Measurements from ENCODE around the gene FAM193B. TPM values are rescaled to one million over a fixed set of nuclear protein-coding genes. Genes with fewer than 3 reads are reported as not detected.
A peak's percentile ranks its signal among the peaks of the same experiment; 100 is the strongest.

The FAM193B gene
- total and polyA plus RNA-seq, 2 donors (not counting 1 experiment from before 2014, with no cell fraction given): 227 to 301 TPM

DNA sequence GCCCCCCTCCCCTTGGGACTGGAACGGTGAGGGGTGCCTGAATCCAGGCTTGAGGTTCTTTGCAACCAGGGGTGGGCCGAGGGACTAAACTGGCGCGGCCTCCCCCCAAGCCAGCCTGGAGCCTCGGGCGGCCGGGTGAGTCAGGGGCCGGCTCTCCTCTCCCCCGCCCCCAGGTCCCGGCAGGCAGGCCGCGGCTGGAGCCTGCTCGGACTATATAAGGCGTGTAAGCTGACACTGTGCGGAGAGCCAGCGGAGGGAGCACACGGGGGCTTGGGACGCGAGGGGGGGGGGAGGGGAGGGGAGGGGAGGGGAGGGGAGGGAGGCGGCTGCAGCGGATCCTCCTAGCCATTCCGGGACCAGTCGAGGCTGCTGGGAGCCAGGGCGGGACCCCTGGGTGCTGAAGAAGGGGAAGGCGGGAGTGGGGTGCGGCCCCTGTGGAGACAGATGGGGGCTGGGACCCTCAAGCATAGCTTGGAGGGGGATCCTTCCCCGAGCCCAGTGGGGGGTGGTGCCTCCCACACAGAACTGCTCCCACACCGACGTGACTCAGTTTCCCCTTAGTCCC is 57.6 kb downstream of the FAM193B start:
- Mint-ChIP-seq H3K4me1 (peaks cover 69% of the 10 kb centered on the region), H3K4me3 (peak overlapping the region; percentile 93), H3K27me3 (peaks cover 3% of the 10 kb centered on the region), H3K27ac (no peak overlapping the region), H3K9me3 (ENCODE audit: insufficient read depth) (no peaks in the 10 kb centered on the region)
- peak overlapping the region; percentile 81 for H3K4me2 ChIP-seq (replicated peaks; ENCODE audit: low read depth, low read length, poor library complexity, severe bottlenecking)
- peak overlapping the region; percentile 74 for H3K9ac ChIP-seq (ENCODE audit: low read length)
- H3K4me1 ChIP-seq (ENCODE audit: control insufficient read depth in 2 of 2, insufficient read depth in 2 of 2, low read length in 2 of 2): peaks cover 52 to 65% of the 10 kb centered on the region in 2 donors
- ATAC-seq (ENCODE audit: low read depth) (no peak), DNase-seq (no peak)
- peaks cover 6% of the 10 kb centered on the region for H3K79me2 ChIP-seq (ENCODE audit: control insufficient read depth, insufficient read depth, low read length)
- intact Hi-C loops (cut with micrococcal nuclease): loop anchor here (1.0 kb wide), 4 partner anchors 13 to 107 kb away; partner anchors contain the start of gene GRK6
- peak overlapping the region; percentile 9 to 68 (median 65) for H3K4me3 ChIP-seq (ENCODE audit: control extremely low read depth in 1 of 5, extremely low read depth in 1 of 5, insufficient read depth in 1 of 5, low read depth in 2 of 5, low read length in 4 of 5)
- H4K20me1 ChIP-seq (ENCODE audit: control insufficient read depth, insufficient read depth, low read length, poor library complexity, severe bottlenecking): peaks cover 23% of the 10 kb centered on the region
- H2AFZ ChIP-seq (ENCODE audit: insufficient read depth, low read depth, low read length, poor library complexity, severe bottlenecking): peak overlapping the region; percentile 62
- no peaks in the 10 kb centered on the region for H3K36me3 ChIP-seq (replicated peaks in 1 of 2; ENCODE audit: control extremely low read depth in 1 of 2, control insufficient read depth in 1 of 2, extremely low read depth in 1 of 2, insufficient read depth in 2 of 2, low read length in 1 of 2)
- CTCF ChIA-PET: interaction anchor here (0.7 to 5.7 kb wide), 10 partner anchors 12 to 108 kb away, joined by 3 to 70 read pairs (median 4); partner anchors contain the start of gene DOK3
- peaks cover 0 to 10% (median 4%) of the 10 kb centered on the region in 4 experiments for H3K27me3 ChIP-seq (replicated peaks in 1 of 4; ENCODE audit: control extremely low read depth in 1 of 4, control insufficient read depth in 3 of 4, insufficient read depth in 4 of 4, low read length in 3 of 4)
- POLR2A ChIA-PET: interaction anchor here (0.6 to 1.8 kb wide), 5 partner anchors 13 to 118 kb away, joined by 3 to 19 read pairs (median 6); partner anchors contain the start of gene DOK3
- WGBS (ENCODE audit: insufficient coverage): 14% methylated on average over 16 of the region's 29 CpGs
- peaks cover 0 to 10% (median 0%) of the 10 kb centered on the region in 3 donors for H3K9me3 ChIP-seq (ENCODE audit: control extremely low read depth in 1 of 3, control insufficient read depth in 2 of 3, insufficient read depth in 1 of 3, low read length in 2 of 3)
- H3K27ac ChIP-seq (ENCODE audit: low read length in 2 of 2): no peak overlapping the region
- TF ChIP-seq EZH2 (IDR thresholded peaks at IDR 0.05; ENCODE audit: borderline replicate concordance, insufficient read depth, low read depth, low read length, poor library complexity, severe bottlenecking): no peak
- TF ChIP-seq, protein P1, sequence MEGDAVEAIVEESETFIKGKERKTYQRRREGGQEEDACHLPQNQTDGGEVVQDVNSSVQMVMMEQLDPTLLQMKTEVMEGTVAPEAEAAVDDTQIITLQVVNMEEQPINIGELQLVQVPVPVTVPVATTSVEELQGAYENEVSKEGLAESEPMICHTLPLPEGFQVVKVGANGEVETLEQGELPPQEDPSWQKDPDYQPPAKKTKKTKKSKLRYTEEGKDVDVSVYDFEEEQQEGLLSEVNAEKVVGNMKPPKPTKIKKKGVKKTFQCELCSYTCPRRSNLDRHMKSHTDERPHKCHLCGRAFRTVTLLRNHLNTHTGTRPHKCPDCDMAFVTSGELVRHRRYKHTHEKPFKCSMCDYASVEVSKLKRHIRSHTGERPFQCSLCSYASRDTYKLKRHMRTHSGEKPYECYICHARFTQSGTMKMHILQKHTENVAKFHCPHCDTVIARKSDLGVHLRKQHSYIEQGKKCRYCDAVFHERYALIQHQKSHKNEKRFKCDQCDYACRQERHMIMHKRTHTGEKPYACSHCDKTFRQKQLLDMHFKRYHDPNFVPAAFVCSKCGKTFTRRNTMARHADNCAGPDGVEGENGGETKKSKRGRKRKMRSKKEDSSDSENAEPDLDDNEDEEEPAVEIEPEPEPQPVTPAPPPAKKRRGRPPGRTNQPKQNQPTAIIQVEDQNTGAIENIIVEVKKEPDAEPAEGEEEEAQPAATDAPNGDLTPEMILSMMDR (IDR thresholded peaks at IDR 0.05): no peak
